Cerebellar cortex (tissue), 1 donor: Measurements from ENCODE around the gene PLCB2.

Experiments
- DNase-seq: peaks from one replicate; pipeline ENCODE4 v3.0.0-alpha.2; 2015; ENCODE audit warnings: low spot score

Gene PLCB2

GRCh38 chr15:40249477-40250303, 58.0 kb downstream of the PLCB2 start:
- DNase-seq: peak; percentile 55

DNA sequence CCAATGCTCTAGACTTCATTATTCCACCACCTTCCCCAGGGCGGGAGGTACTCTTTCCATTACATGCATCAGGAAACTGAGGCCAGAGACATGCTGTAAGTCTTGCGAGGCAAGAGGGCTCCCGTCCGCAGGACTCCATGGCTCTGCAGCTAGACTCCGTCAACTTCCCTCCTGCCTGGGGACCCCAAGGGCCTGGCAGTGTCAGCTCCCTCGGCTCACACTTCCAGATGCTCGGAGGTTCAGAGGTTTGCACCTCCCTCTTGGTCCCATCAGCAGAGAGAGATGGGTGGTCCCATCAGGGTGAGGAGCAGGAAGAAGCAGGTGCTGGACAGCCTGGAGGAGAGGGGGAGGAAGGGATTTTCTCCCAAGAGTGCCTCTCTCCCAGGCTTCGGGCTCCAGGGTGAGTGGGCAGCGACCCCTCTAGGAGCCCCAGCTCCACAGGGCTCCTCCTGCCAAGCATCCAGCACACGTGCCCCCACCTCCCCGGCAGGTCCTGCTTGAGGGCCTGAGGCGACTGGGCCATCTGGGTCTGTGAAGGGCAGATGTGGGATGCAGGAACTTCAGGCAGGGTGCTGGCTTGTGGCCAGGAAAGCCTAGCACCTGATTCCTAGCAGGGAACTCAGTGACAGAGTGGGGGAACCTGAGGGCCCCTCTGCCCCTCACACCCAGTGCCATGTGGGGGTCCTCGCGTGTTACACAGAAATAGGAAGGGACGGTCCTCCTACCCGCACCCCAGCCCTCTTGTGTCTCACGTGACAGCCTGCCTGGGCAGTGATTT, 59.5 kb downstream of the PLCB2 start:
- no peak for DNase-seq

- no peak for DNase-seq
These were observed 60.2 kb downstream of the PLCB2 start for GRCh38 chr15:40247406-40247971.

DNA sequence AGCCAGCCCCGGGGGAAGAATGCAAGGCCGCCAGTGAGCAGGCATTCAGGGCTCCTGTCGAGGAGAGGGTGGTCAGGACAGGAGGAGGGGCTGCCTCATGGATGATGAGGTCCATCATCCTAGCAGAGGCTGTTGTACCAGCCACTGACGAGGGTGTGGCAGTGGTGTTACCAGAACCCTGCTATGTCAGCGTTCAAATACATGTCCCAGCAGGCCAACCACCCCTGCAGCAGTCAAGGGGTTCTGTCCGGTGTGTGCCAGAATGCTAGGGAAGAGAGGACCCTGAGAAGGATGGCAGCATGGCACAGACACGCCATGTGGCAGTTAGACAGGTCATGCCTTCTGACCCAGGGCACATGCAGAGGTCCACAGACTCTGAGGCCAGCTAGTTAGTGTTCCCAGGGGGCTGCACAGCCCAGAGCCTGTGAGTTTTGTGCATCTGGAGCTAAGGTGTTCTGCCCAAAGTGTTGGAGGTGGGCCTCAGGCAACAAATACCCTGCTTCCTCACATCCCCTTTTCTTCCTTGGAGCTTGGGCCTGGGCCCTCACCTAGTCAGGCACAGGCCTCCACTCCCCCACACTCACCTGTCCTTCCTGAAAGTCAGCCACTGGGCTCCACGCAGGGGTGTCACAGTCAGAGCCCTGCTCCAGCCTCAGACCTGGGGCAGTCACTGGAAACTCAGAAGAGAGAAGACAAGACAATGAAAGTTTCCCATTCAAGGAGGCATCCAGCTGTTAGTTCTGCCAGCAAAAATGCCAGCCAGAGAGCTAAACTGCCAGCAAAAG, 61.0 kb downstream of the PLCB2 start:
- DNase-seq: no peak

GRCh38 chr15:40245666-40246450, 61.9 kb downstream of the PLCB2 start:
- DNase-seq: no peak

DNA sequence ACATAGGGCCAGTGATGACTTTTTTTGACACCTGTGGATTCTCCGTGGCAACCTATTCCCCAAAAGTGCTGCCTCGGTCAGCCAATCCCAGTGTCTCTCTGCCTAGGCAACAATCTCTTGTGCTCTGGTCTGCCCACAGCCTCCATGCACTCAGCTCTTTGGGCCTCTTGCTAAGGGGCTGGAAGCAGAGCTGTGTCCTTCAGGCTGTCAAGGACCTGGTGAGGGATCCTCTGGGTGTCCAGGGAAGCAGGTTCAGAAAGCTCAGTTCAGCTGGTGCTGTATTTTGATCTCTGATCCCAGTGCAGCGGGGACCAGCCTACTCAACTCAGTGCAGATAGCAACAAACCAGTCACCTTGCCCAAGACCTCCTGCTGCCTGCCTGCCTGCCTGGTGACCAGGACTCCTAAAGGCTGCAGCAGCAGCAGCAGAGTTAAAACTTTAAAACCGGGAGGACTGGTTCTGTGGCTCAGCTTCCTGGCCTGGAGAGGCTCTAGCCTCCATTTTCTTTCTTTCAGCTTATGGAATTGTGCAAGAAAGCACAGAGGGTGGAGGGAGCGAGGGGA, 62.7 kb downstream of the PLCB2 start:
- no peak for DNase-seq

DNA sequence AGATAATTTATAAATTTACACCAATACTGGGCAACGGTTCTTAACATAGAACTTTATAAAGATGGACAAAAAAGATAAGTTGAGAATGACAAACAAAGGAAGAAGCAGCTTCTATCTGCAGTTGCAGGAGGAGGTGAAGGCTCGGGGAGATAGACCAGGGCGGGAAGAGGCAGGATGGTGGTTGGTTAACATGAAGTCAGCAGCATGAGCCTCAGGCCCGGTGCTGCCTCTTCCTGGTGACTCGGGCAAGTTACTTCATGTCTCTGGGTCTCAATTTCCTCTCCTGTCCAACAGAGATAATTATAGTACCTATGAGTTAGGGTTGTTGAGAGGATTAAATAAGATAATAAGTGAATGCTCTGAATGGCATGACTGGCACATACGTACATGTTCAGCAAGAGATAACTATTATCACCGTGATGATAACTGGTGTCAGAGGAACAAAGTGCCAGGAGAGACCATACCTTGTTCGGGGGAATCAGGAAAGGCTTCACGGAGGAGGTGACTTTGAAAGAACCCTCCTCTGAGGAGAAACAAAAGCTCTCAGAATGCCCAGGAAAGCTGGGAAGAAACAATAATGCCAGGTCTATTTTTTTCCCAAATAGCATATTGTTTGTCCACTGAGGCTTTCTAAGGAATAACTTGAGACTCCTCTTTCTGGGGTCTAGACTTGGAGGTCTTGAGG, 64.5 kb downstream of the PLCB2 start:
- no peak for DNase-seq

DNA sequence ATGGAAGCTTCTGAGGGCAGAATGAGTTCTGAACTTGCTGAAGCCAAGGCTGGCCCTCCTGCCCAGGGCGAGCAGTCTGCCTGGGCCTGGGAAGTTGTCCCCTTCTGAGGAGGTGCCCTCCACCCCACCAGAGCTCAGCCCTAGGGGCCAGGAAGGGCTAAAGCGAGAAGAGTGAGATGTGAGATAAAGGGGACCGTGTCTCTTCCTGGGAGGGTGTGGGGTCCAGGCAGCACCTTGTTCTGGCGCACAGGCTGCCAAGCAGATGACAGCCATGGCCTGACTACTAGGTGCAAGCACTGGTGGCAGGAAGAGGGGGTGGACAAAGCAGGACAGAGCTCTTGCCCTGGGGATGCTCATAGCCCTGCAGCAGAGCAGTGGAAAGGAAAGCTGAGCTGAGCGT, 65.1 kb downstream of the PLCB2 start:
- DNase-seq: no peak

DNA sequence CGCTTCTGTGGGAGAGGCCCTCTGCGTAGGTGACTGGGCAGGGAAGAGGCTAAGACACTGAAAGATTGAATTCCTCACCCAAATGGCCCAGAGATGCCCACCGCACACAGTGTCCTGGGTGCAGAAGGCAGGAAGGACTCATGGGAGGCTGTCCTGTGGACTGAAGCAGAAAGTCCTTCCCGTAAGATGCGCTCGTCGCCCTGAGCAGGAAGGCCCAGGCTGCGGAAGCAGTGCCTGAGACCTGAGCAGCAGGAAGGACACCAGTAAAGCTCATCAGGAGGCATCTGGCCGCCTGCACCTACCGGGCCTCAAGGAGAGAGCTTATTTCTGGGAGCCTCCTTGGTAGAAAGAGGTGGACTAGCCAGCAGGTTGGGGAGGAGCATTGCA, 65.5 kb downstream of the PLCB2 start:
- DNase-seq: no peak

- DNase-seq: no peak
These were observed 66.2 kb downstream of the PLCB2 start for GRCh38 chr15:40241269-40242212.

DNA sequence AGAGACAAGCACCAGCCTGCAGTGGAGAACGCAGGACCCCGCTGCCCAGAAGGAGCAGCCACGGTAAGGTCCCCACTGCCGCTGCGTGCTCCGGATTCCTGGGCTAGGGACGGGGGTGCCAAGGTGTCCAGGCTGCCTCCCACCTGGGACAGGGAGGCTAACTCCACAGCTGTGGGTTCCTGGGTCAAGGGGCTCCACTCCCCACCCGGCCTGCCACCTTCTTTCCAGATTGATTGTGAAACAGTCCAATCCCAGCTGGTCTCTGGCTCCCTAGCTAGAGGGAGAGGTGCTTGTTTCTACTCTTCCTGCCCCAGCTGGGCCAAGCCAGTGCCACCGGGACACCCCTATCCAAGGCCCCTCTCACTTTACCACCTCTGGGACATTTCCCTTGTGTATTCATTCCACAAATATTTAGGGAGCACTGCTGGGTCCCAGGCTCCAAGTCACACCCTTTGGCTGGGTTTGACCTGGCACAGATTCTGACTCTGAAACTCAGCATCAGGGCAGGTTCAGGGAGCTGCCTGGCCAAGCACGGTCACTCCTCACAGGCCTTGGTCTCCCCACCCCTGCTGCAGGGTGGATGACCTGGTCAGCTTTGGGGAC, 67.0 kb downstream of the PLCB2 start:
- no peak for DNase-seq

- peak; percentile 38 for DNase-seq
These were observed 67.8 kb downstream of the PLCB2 start for GRCh38 chr15:40239693-40240618.

- no peak for DNase-seq
These were observed 68.4 kb downstream of the PLCB2 start for GRCh38 chr15:40239404-40239692.

GRCh38 chr15:40238532-40239403, 69.0 kb downstream of the PLCB2 start, which contains the start of gene PAK6:
Gene PAK6, plus strand, starts transcription at chr15:40239063. Its CDS starts 25,723 bp downstream, at chr15:40264786.
- DNase-seq: peak; percentile 49
